Measurements from ENCODE around the gene ITPRID2.

ITPRID2 gene

DNA sequence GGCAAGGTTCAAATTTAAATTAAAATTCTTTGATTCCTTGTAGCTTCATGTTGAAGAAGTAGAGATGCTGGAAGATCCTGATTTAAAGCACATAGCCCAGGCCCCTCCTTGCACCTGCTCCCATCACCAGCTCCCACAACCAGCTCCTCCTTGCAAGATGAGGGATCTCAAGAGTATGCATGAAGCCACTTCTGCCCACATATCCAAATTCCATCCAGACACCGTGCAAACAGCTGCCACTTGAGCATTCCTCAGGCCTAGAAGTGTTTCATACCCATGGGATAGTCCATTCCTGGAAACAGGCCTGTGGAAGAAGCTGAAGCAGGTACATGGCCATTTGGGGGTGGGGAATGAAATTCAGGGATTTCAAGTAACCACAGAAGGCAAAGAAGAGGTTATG lies 32.4 kb upstream of the ITPRID2 start:
- no peaks in the 10 kb centered on the region for H3K36me3 ChIP-seq (replicated peaks; ENCODE audit: insufficient read depth, low read length)
- no peak overlapping the region for H3K4me3 ChIP-seq (ENCODE audit: low read length)
- no peak overlapping the region for H2AFZ ChIP-seq (ENCODE audit: low read length)
- TF ChIP-seq EZH2 (optimal IDR thresholded peaks at IDR 0.05; ENCODE audit: low read depth, low read length), result no peak
- TF ChIP-seq EZH2phosphoT487 (IDR thresholded peaks at IDR 0.05; ENCODE audit: low read length), result no peak
- TF ChIP-seq, protein P1, sequence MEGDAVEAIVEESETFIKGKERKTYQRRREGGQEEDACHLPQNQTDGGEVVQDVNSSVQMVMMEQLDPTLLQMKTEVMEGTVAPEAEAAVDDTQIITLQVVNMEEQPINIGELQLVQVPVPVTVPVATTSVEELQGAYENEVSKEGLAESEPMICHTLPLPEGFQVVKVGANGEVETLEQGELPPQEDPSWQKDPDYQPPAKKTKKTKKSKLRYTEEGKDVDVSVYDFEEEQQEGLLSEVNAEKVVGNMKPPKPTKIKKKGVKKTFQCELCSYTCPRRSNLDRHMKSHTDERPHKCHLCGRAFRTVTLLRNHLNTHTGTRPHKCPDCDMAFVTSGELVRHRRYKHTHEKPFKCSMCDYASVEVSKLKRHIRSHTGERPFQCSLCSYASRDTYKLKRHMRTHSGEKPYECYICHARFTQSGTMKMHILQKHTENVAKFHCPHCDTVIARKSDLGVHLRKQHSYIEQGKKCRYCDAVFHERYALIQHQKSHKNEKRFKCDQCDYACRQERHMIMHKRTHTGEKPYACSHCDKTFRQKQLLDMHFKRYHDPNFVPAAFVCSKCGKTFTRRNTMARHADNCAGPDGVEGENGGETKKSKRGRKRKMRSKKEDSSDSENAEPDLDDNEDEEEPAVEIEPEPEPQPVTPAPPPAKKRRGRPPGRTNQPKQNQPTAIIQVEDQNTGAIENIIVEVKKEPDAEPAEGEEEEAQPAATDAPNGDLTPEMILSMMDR (IDR thresholded peaks at IDR 0.05; ENCODE audit: low read length), result no peak
- no peaks in the 10 kb centered on the region for H3K9me2 ChIP-seq (replicated peaks; ENCODE audit: insufficient read depth, low read length)
- no peaks in the 10 kb centered on the region for H3K79me2 ChIP-seq (ENCODE audit: low read length)
- no peaks in the 10 kb centered on the region for H3F3A ChIP-seq (ENCODE audit: insufficient read depth, low read length)
- H3K9me3 ChIP-seq (replicated peaks; ENCODE audit: insufficient read depth, low read length), result no peaks in the 10 kb centered on the region
- H3K4me2 ChIP-seq (ENCODE audit: low read depth, low read length), result no peak overlapping the region
- H3K9ac ChIP-seq (ENCODE audit: low read length), result no peak overlapping the region
- H4K20me1 ChIP-seq (ENCODE audit: insufficient read depth, low read length), result no peaks in the 10 kb centered on the region
- H3K4me1 ChIP-seq (ENCODE audit: low read length), result no peaks in the 10 kb centered on the region
- no peak overlapping the region for H3K27ac ChIP-seq (ENCODE audit: low read length)
- H3K27me3 ChIP-seq (replicated peaks; ENCODE audit: insufficient read depth, low read length), result no peaks in the 10 kb centered on the region
- no peak for DNase-seq

DNA sequence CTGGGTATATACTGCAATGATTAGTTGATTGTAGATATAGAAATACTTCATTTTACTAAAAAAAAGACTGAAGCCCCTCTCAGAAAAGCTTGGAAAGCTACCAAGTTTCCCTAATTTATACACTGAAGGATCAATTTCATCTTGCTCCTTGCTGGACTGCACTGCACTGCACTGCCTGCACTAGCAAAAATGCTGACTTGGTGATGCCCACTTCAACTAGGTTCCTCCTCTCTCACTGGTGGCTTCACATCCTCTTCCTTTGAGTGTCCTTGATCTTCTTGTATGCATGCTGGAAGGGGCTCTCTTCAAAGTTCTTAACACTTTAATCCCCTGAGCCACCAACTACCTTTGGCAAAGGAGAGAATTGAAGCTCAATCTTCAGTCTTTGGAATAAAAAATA lies 31.7 kb upstream of the ITPRID2 start:
- Histone ChIP-seq H2AFZ (ENCODE audit: low read length) (no peak overlapping the region), H3K4me1 (ENCODE audit: low read length) (no peaks in the 10 kb centered on the region), H3K4me3 (ENCODE audit: low read length) (no peak overlapping the region), H3K79me2 (ENCODE audit: low read length) (no peaks in the 10 kb centered on the region), H3F3A (ENCODE audit: insufficient read depth, low read length) (no peaks in the 10 kb centered on the region), H3K9ac (ENCODE audit: low read length) (no peak overlapping the region), H4K20me1 (ENCODE audit: insufficient read depth, low read length) (no peaks in the 10 kb centered on the region), H3K27ac (ENCODE audit: low read length) (no peak overlapping the region), H3K9me2 (replicated peaks; ENCODE audit: insufficient read depth, low read length) (no peaks in the 10 kb centered on the region), H3K4me2 (ENCODE audit: low read depth, low read length) (no peak overlapping the region), H3K27me3 (replicated peaks; ENCODE audit: insufficient read depth, low read length) (no peaks in the 10 kb centered on the region), H3K9me3 (replicated peaks; ENCODE audit: insufficient read depth, low read length) (no peaks in the 10 kb centered on the region), H3K36me3 (replicated peaks; ENCODE audit: insufficient read depth, low read length) (no peaks in the 10 kb centered on the region)
- no peak for DNase-seq
- TF ChIP-seq EZH2phosphoT487 (IDR thresholded peaks at IDR 0.05; ENCODE audit: low read length) (no peak), EZH2 (optimal IDR thresholded peaks at IDR 0.05; ENCODE audit: low read depth, low read length) (no peak)

DNA sequence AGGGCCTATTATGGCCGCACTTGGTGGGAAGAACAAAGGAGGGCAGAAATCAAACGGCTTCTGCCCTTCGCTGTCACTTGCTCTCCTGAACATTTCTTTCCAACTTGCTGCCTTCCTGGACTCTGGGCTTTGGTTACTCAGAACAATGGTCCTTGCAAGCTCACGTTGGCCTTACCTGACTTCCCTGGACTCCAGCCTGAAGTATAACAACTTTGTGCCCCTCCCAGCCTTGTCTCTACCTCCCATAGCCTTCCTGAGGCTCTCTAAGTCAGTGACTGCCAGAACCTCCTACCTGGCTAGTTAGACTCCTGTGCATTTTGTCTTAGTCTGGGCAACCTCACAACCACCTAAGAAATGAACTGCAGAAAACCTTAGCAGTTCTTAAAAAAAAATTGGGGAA lies 30.2 kb upstream of the ITPRID2 start:
- Histone ChIP-seq H3K4me3 (ENCODE audit: low read length) (no peak overlapping the region), H3K27ac (ENCODE audit: low read length) (no peak overlapping the region), H3K9me3 (replicated peaks; ENCODE audit: insufficient read depth, low read length) (no peaks in the 10 kb centered on the region), H3K36me3 (replicated peaks; ENCODE audit: insufficient read depth, low read length) (no peaks in the 10 kb centered on the region), H3K4me2 (ENCODE audit: low read depth, low read length) (no peak overlapping the region), H2AFZ (ENCODE audit: low read length) (no peak overlapping the region), H3K9me2 (replicated peaks; ENCODE audit: insufficient read depth, low read length) (no peaks in the 10 kb centered on the region), H3K4me1 (ENCODE audit: low read length) (no peaks in the 10 kb centered on the region), H3K9ac (ENCODE audit: low read length) (no peak overlapping the region), H3F3A (ENCODE audit: insufficient read depth, low read length) (no peaks in the 10 kb centered on the region), H4K20me1 (ENCODE audit: insufficient read depth, low read length) (no peaks in the 10 kb centered on the region), H3K79me2 (ENCODE audit: low read length) (no peaks in the 10 kb centered on the region), H3K27me3 (replicated peaks; ENCODE audit: insufficient read depth, low read length) (no peaks in the 10 kb centered on the region)
- TF ChIP-seq, protein P1 (IDR thresholded peaks at IDR 0.05; ENCODE audit: low read length), result no peak
- TF ChIP-seq EZH2 (optimal IDR thresholded peaks at IDR 0.05; ENCODE audit: low read depth, low read length) (no peak), EZH2phosphoT487 (IDR thresholded peaks at IDR 0.05; ENCODE audit: low read length) (no peak)
- DNase-seq, result no peak

DNA sequence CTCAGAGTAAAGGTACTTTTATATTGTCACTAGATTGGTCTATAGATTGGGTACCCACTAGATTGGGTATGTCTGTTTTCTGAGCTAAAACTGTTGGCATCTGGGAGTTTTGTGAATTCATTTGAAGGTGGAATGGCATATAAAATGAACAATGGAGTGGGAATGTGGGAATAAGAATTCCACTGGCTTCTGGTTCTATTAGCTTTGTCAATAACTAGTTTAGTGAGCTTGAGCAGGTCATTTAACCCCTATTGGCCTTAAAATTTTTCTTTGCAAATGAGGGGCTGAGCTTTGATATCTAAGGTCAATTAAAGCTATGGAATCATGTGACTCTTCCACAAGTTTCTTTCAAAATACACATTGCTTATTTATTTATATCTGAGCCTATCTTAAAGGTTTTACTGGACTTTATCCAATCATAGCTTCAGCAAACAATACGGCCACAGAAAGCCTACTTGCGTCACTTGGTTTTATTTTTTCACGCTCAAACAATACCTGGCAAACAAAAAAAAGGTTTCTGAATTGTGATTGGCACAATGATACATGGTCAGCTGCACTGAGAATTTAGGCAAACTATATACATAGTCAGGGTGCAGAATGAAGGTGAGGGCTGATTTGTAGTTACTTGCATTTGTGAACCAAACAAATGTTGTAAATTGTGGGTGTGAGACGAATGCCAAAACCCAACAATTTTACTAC lies 28.8 kb upstream of the ITPRID2 start:
- Histone ChIP-seq H3K27ac (ENCODE audit: low read length) (no peak overlapping the region), H3F3A (ENCODE audit: insufficient read depth, low read length) (no peaks in the 10 kb centered on the region), H3K9me2 (replicated peaks; ENCODE audit: insufficient read depth, low read length) (no peaks in the 10 kb centered on the region), H2AFZ (ENCODE audit: low read length) (no peak overlapping the region), H3K9me3 (replicated peaks; ENCODE audit: insufficient read depth, low read length) (no peaks in the 10 kb centered on the region), H3K4me3 (ENCODE audit: low read length) (no peak overlapping the region), H3K36me3 (replicated peaks; ENCODE audit: insufficient read depth, low read length) (no peaks in the 10 kb centered on the region), H3K9ac (ENCODE audit: low read length) (no peak overlapping the region), H4K20me1 (ENCODE audit: insufficient read depth, low read length) (no peaks in the 10 kb centered on the region), H3K4me1 (ENCODE audit: low read length) (no peaks in the 10 kb centered on the region), H3K27me3 (replicated peaks; ENCODE audit: insufficient read depth, low read length) (no peaks in the 10 kb centered on the region), H3K4me2 (ENCODE audit: low read depth, low read length) (no peak overlapping the region), H3K79me2 (ENCODE audit: low read length) (no peaks in the 10 kb centered on the region)
- TF ChIP-seq, protein P1 (IDR thresholded peaks at IDR 0.05; ENCODE audit: low read length), result no peak
- TF ChIP-seq EZH2 (optimal IDR thresholded peaks at IDR 0.05; ENCODE audit: low read depth, low read length) (no peak), EZH2phosphoT487 (IDR thresholded peaks at IDR 0.05; ENCODE audit: low read length) (no peak)
- no peak for DNase-seq
